HS-27A (cell line): ENCODE results near the gene TARBP2.
"Not testable (repeated sequence)": the region's sequence is repeated elsewhere in the genome, so short reads cannot be mapped to it uniquely, and the experiment has no call there.

ENCODE experiments used
- DNase-seq: peaks from one replicate; pipeline ENCODE4 v3.0.0-alpha.2; 2012; ENCODE audit warnings: low read depth, missing footprints

The TARBP2 gene

GRCh38 chr12:53476769-53477209 lies 24.3 kb upstream of the TARBP2 start:
- DNase-seq, result no peak

GRCh38 chr12:53478865-53479264 lies 22.2 kb upstream of the TARBP2 start:
- no peak for DNase-seq

DNA sequence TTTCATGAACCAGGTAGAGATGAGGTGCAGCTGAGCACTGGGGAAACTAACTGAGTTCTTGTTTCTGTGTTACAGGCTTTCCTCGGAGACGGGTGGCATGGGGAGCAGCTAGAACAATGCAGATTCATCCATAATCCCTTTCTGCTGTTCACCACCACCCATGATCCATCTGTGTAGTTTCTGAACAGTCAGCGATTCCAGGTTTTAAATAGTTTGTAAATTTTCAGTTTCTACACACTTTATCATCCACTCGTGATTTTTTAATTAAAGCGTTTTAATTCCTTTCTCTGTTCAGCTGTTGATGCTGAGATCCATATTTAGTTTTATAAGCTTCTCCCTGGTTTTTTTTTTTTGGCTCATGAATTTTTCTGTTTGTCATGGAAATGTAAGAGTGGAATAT lies 21.8 kb upstream of the TARBP2 start:
- DNase-seq, result no peak

DNA sequence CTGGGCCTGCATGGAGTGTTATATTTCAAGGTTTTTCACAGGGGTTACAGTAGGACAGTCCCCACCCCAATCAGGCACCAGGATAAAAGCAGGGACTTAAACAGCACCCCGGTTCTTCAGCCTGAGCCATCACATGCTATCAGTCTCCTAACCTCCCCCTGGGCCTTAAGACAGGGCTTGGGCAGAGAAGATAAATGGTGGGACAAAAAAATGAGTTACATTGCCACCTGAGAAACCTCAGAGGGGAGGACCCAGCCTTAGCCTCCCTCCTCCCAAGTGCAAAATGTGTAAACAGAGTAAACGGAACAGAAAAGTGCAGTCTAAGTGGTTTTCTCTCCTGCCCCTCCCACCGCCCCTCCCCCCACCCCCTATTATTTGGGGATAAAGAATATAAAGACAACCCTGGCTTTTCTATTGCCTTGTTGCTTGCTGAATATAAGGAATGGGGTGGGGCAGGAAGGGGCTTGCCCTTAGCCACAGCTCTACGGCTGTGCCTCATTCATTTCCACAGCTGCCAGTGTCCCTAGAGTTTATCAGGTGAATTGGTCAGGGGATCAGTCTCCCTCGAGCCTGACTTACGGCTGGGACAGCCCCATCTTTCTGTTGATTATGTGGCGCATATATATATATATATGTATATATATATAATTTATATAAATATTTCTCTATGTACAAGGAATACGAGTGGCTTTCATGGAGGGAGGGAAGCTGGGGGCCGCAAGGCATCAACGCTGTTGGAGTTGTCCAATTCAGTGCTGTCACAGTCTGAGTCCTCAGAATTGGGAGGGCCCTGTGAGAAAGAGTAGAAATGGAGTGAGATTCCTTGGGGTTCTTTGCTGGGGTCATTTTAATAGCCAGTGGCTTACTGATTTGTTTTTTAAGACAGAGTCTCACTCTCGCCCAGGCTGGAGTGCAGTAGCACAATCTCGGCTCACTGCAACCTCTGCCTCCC lies 20.3 kb upstream of the TARBP2 start:
- no peak for DNase-seq

DNA sequence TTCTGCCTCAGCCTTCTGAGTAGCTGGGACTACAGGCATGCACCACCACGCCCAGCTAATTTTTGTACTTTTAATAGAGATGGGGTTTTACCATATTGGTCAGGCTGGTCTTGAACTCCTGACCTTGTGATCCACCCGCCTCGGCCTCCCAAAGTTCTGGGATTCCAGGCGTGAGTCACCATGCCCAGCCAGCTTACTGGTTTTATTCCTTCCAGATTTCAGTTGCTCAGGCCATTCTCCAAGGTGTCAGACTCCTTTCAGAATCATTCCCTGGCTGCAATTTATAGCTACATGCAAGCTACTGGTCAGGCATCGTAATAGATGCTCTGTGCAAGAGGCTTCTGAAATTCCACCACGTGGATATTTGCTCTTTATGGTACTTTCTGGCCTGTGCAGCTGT lies 19.6 kb upstream of the TARBP2 start:
- DNase-seq, result not testable (repeated sequence)

DNA sequence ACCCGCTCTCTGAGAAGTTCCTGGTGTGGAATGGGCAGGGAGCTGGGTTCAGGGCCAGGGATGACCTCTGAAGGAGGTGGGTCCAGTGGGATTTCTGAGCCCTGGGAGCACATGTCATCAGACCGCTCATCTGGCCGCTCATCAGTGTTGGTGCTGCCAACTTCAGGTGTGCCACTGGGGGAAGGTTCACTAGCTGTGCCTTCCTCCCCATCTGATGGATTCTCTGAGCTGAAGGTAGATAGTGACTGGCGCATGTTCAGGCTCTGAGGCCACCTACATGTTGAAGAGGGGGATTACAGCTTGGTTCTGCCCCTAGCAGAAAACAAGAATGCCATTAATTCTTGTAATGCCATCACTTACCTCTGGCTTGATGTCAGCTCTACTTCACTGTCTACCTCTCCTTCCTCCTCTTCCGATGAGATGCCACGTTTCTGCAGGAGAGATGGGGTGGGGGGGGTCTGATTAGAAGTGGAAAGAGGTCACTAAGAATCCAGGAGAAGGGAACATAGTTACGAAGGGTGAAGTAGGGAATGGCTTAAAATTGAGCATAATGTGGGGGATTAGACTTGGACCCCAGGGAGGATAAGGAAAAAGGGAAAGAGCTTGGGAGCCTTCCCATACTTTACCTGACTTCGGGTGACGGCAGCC lies 19.0 kb upstream of the TARBP2 start:
- DNase-seq, result no peak

DNA sequence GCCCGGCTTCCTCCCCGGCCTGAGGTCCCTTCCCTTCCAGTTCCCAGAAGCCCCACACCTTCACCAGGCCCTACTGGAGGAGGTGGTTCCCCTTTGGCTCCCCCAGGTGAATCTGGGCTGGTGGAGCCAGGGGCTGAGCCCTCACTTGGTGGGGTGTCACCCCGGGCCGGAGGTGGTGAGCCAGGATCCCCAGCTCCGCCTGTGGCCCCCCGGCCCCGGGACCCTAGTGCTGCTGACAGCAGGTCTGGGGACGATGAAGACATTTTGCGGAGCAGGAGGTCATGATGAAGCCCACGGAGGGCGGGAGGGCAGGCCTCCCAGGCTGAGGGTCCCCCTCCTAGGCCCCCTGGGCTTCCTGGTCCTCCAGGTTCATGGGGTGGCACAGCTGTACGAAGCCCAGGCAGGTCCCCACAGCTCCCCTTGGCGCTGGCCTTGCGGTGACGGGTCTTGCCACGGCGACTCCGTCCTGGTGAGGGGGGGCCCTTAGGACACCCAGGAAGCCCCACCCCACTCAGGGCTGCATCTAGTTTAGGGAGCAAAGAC lies 18.4 kb upstream of the TARBP2 start:
- DNase-seq, result no peak

GRCh38 chr12:53483225-53483978 lies 17.7 kb upstream of the TARBP2 start:
- no peak for DNase-seq

GRCh38 chr12:53483979-53484377 lies 17.1 kb upstream of the TARBP2 start:
- DNase-seq, result no peak

- no peak for DNase-seq
Observed at GRCh38 chr12:53484686-53485575, 16.2 kb upstream of the TARBP2 start.

GRCh38 chr12:53485955-53486735 lies 14.9 kb upstream of the TARBP2 start:
- DNase-seq, result no peak

GRCh38 chr12:53486736-53487487 lies 14.2 kb upstream of the TARBP2 start:
- no peak for DNase-seq

GRCh38 chr12:53489242-53489864 lies 11.7 kb upstream of the TARBP2 start:
- DNase-seq, result no peak

DNA sequence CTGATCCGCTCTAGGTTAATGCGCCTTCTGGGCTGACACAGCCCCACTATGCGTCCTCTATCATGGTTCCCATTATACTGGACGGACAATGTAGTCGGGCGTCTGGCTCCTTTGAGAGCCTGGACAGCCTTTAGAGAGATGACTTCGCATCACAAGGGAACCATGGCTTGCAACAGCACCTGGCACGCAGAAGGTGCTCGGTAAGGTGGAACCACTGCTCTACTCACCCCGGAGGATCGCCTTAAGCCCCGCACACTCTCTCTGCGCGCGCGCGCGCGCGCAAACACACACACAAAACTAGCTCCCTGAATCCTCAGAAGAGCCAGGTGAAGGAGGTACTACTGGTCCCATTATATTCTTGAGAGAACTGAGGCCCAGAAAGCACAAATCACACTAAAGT lies 8.9 kb upstream of the TARBP2 start:
- no peak for DNase-seq

DNA sequence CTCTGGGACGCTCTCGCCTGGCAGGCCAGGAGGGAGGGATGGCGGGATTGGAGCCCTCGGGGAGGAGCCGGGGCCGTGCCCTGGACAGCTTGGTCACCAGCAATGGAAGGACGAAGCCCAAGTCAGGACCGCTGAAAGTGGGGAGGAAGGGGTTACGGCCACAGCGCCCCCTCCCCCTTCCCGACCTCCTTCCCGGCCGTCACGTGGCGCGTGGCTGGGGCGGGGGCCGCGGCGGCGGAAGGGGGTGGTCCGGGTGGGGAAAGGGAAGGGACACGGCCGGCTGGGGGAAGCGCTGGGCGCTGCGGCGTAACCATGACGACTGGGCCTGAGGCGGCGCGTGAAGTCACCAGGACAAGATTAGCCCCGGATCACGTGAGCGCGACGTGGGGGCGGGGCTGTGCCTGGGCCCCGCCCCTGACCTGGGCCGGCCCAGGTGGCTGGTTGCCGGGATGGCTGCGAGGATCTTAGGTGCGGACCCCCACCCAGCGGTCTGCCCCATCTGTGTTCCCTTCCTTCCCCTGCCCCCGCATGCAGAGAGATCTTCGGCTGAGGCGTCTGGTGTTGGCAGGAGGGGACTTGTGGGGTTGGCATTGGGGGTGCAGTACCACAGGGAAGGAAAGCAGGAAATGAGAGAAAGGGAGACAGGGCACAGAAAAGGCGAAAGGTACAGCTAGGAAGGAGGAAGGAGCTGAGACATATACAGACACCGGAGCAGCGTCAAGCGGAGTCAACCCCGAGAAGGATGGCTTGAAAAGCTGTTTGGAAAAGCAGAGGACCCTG lies 8.1 kb upstream of the TARBP2 start:
- no peak for DNase-seq

DNA sequence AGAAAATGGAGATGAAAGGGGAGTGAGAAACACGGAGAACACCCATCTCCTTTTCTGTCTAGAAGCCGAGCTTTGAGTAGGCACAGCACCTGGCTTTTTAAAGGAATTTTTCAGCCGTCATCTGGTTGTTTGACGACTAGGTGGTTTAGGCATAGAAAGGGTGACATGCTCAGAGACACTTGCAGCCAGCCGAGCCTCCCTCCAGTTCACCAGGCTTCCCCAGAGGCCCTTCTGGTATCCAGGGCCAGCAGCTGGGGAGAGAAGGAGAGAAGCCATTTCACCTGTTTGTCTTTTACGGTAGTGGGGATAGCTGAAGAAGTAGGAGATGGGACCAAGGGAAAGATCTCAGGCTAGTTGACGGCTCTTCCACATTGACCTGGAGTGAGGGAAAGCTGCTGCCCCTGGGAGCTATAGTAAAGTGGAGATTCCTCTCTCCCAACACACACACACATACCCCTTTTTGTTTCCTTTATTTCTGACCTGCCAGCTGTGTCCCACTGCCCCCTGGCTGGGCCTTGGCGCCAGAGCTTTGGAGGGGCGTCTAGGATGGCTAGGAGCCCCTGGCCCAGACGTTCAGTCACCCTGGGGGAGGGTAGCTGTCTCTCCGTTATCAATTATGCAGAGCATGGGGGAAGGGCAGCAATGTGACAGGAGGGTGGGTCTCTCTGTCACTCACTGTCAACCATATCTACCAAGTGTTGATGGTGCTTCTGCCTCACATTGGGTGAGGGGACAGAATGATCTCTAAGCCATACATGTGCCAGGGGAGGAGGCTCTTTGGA lies 7.3 kb upstream of the TARBP2 start:
- no peak for DNase-seq

DNA sequence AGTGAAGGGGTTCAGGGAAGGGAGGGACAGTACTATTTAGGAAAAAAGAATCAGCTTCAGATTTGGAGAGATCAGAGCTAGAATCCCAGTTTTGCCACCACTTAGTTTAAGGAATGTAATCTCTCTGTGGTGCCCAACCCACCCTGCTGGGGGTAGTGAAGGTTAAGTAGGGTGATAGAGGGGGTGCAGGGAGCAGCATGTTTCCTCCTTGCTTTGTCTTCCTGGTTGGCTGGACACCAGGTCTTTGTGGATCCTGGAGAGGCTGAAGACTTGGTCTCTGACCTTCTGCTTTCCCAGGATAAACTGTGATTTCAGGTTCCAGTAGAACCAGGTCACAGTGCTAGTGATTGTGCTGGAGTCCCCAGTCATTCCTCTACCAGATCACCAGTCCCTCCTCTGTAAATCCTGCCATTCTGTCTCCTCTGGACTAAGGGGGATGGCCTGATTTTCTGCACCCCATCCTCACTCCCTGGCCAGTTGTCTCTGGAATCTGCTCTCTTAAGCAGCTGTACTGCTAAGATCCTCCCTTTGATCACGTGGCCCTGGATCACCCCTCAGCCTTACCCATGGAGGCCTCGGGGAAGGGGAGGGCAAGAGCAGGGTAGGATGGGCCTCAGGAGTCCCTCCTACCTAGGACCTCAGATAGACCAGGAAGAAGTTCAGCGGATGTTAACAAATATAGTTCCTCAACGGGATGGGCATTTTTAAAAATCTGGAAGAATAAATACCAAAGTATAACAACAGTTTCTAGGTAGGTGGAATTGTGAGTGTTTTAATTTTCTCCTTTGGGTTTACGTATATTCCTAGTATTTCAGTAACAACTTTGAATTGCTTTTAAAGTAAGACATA lies 5.0 kb upstream of the TARBP2 start:
- no peak for DNase-seq
